A549 (cell line): ENCODE results near the gene SLC31A2. TPM values are rescaled to one million over a fixed set of nuclear protein-coding genes. Genes with fewer than 3 reads are reported as not detected.
"Not testable (repeated sequence)": the region's sequence is repeated elsewhere in the genome, so short reads cannot be mapped to it uniquely, and the experiment has no call there.

ENCODE experiments used
- ATAC-seq, 2 experiments: fragments of 200-7000 bp in 1 of 2; fragments of >200 bp in 1 of 2; cut with Nextera tagmentation in 1 of 2; cut with Tn5 transposase in 1 of 2; 3 replicates each; pipeline versions ENCODE4 v1.8.0 to v1.9.1; 2018 to 2020; ENCODE audit warnings: mild to moderate bottlenecking in 1 of 2, moderate library complexity in 1 of 2
- CTCF ChIA-PET: fragments of 300-600 bp; sonication (Branson Sonifier 250); formaldehyde crosslinking; extraction: SDS; loops from one replicate; lab custom pipeline; 2021; ENCODE audit warnings: antibody characterized with exemption, inconsistent platforms; lab: Yijun Ruan, JAX
- POLR2A ChIA-PET: fragments of 350-600 bp; formaldehyde crosslinking; extraction: SDS; loops from one replicate; lab custom pipeline; 2021; ENCODE audit warnings: antibody characterized with exemption, inconsistent platforms; lab: Yijun Ruan, JAX
- DNase-seq, 2 experiments: peaks; one replicate each; pipeline versions ENCODE4 v3.0.0 to v3.0.0-alpha.2; 2011 to 2016; ENCODE audit warnings: low read depth in 1 of 2, low spot score in 1 of 2
- FAIRE-seq: peaks from 2 replicates; lab custom pipeline; 2011; peaks lifted over from hg19 to GRCh38; lab: Jason Lieb, UNC
- H3K27ac ChIP-seq, 2 experiments: fragments of >200 bp; sonication (Bioruptor Twin); formaldehyde crosslinking; 3 replicates each; pipeline ENCODE4 v1.5.1; 2016 to 2017
- H3K4me1 ChIP-seq: fragments of >200 bp; sonication (Bioruptor Twin); formaldehyde crosslinking; 3 replicates; pipeline ENCODE4 v1.6.1; 2016
- H3K4me2 ChIP-seq: fragments of >200 bp; sonication (Bioruptor Twin); formaldehyde crosslinking; 3 replicates; pipeline ENCODE4 v1.6.1; 2016
- H3K4me3 ChIP-seq: fragments of >200 bp; sonication (Bioruptor Twin); formaldehyde crosslinking; 3 replicates; pipeline ENCODE4 v1.5.1; 2016
- H3K9me3 ChIP-seq: fragments of >200 bp; sonication (Bioruptor Twin); formaldehyde crosslinking; 3 replicates; pipeline ENCODE4 v1.6.1; 2016
- BCL3 ChIP-seq: fragments of >200 bp; sonication (Bioruptor Twin); formaldehyde crosslinking; IDR thresholded peaks from 3 replicates; pipeline ENCODE4 v1.6.1; 2016
- CHD4 ChIP-seq: fragments of 200-600 bp; sonication (generic); IDR thresholded peaks from 2 replicates; pipeline ENCODE4 v1.6.1; 2016; ENCODE audit warnings: antibody characterized with exemption, mild to moderate bottlenecking, borderline replicate concordance
- FOSB ChIP-seq: fragments of 250-450 bp; sonication (Bioruptor Pico); IDR thresholded peaks from 2 replicates; pipeline ENCODE4 v1.5.0; 2020; ENCODE audit warnings: mild to moderate bottlenecking, moderate library complexity
- HOXB5 ChIP-seq: fragments of 250-450 bp; sonication (Bioruptor Pico); IDR thresholded peaks from 2 replicates; pipeline ENCODE4 v1.5.0; 2020; ENCODE audit warnings: mild to moderate bottlenecking, moderate library complexity
- JUN ChIP-seq, 2 experiments: fragments of >200 bp; sonication (Bioruptor Twin); formaldehyde crosslinking; IDR thresholded peaks; 2 replicates in 1 of 2; 3 replicates in 1 of 2; pipeline ENCODE4 v1.6.1; 2016 to 2017
- MYC ChIP-seq: IDR thresholded peaks from 2 replicates; pipeline ENCODE4 v1.6.1; 2012; ENCODE audit warnings: mild to moderate bottlenecking, inconsistent platforms, low read length, improper control_type of control experiment, borderline replicate concordance
- PHF8 ChIP-seq: fragments of 200-600 bp; sonication (generic); IDR thresholded peaks from 2 replicates; pipeline ENCODE4 v1.6.1; 2016; ENCODE audit warnings: low read depth, mild to moderate bottlenecking, antibody characterized with exemption, moderate library complexity, borderline replicate concordance
- POLR2A ChIP-seq: IDR thresholded peaks from 2 replicates; pipeline ENCODE4 v1.6.1; 2012; ENCODE audit warnings: mild to moderate bottlenecking, low read length
- RARB ChIP-seq: fragments of 250-450 bp; sonication (Bioruptor Pico); IDR thresholded peaks from 2 replicates; pipeline ENCODE4 v1.8.0; 2021; ENCODE audit warnings: mild to moderate bottlenecking, moderate library complexity
- SMC3 ChIP-seq: fragments of >200 bp; sonication (Bioruptor Twin); formaldehyde crosslinking; IDR thresholded peaks from 3 replicates; pipeline ENCODE4 v1.6.1; 2018; ENCODE audit warnings: inconsistent platforms
- ZSCAN20 ChIP-seq: fragments of 250-450 bp; sonication (Bioruptor Pico); IDR thresholded peaks from 2 replicates; pipeline ENCODE4 v1.8.0; 2022; ENCODE audit warnings: mild to moderate bottlenecking, moderate library complexity
- WGBS: methylation state at CpG from one replicate; pipeline ENCODE4 v1.1.6; 2017; ENCODE audit errors: missing lambda C conversion rate; 5-methylcytosine and 5-hydroxymethylcytosine counted together
- polyA minus RNA-seq: library from RNA; depleted of rRNA, polyadenylated mRNA; stranded (reverse); fragments of >200 nt; gene quantifications from 2 replicates; pipeline ENCODE4 v1.2.3, GENCODE V29; 2011; rRNA and poly(A)+ RNA removed
- polyA plus RNA-seq, 4 experiments: library from polyadenylated mRNA; depleted of rRNA in 3 of 4; stranded (reverse); fragments of >200 nt; fragmentation: RNase III in 1 of 4; extraction: RNeasy Plus Mini Kit Qiagen cat#74134 plus additional on column Dnase treatment in 1 of 4; gene quantifications; 2 replicates in 3 of 4; 3 replicates in 1 of 4; pipeline ENCODE4 v1.2.3, GENCODE V29; 2011 to 2017
- TF ChIP-seq, protein P1 (sequence below): fragments of >200 bp; sonication (Bioruptor Twin); formaldehyde crosslinking; IDR thresholded peaks from 3 replicates; pipeline ENCODE4 v1.5.1; 2016
- TF ChIP-seq, protein P2 (sequence below): IDR thresholded peaks from 2 replicates; pipeline ENCODE4 v1.6.1; 2012
- TF ChIP-seq, protein P3 (sequence below): fragments of 150-350 bp; IDR thresholded peaks from 2 replicates; pipeline ENCODE4 v1.6.1; 2014; ENCODE audit warnings: low read depth, mild to moderate bottlenecking, low read length
- TF ChIP-seq, protein P4 (sequence below): fragments of 450-650 bp; IDR thresholded peaks from 2 replicates; pipeline ENCODE4 v1.6.1; 2014; ENCODE audit warnings: antibody characterized with exemption

The SLC31A2 gene
- 5.8 and 7.5 TPM in 2 replicates for polyA plus RNA-seq (2011; rRNA removed)
- 4.8 and 7.1 TPM in 2 replicates for polyA plus RNA-seq (2012; cell fraction: cytosol; rRNA removed)
- polyA plus RNA-seq (2012; cell fraction: nucleus; rRNA removed) = 3.8 and 5.3 TPM in 2 replicates
- polyA plus RNA-seq (2017; fragmentation: RNase III; extraction: RNeasy Plus Mini Kit Qiagen cat#74134 plus additional on column Dnase treatment) = 5.0 to 5.9 TPM (median 5.4 TPM) in 3 replicates
- polyA minus RNA-seq = 5.9 and 6.8 TPM in 2 replicates

DNA sequence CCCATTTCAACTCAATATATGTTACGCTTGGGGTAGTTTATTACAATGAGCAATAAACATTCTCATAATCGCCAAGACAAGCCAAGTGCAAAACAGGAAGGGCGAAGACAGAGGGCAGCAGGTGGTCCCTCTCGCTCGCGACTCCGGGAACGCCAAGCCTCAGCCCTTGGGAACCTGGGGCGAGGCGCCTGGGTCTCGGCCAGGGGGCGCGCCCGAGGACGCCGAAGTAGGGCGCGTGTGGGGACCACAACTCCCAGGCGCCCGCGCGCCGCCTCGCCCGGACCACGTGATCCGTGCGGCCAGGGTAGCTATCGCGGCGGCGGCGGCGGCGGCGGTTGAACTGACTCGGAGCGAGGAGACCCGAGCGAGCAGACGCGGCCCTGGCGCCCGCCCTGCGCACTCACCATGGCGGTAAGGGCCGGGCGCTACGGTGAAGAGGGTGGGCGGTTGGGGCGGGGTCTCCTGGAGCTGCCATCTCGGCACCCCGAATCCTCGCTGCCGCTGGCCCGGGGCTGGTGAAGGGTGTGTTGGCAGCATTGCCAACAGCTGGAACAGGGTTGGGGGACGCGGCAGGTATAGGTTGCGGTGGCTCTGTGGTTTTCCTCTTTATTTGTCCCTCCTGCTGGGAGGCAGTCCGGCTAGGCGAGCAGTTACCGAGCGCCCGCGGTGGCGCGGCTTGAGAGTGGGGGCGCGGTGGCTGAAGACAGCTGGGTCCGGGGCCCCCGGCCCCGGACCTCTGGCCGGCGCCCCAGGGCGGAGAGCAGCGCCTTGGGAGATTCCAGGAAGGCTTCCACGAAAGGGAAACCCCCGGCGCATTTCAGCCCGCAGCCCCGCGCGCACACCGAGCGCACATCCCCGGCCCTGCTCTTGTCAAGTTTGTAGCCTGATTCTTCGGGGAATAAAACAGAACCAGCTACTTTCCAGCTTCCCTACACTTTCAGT, at the start of gene SLC31A2:
SLC31A2 (plus strand) TSS at position 338 of the 942 bp plus-strand sequence; CDS start at position 406, 68 bp downstream.
- no peak for FAIRE-seq
- peak within 1 kb of the TSS; percentile 62 to 86 for H3K27ac ChIP-seq

GRCh38 chr9:113105345-113105744, 45.5 kb upstream of the SLC31A2 start:
- POLR2A ChIA-PET, H3K4me3 ChIP-seq, CTCF ChIA-PET, FAIRE-seq, ATAC-seq, H3K27ac ChIP-seq, H3K4me2 ChIP-seq, H3K4me1 ChIP-seq, H3K9me3 ChIP-seq, DNase-seq: not testable (repeated sequence)
- no CpG with 5 or more reads among the region's 6 CpGs for WGBS

More for the DNA sequence above, at the start of gene SLC31A2:
- ATAC-seq (peak; percentile 94 to 99), DNase-seq (peak; percentile 87 to 88)
- 0 out of 3 replicates have a peak, but pooled peaks cover 3% of the 10 kb centered on the region for H3K4me1 ChIP-seq
- TF ChIP-seq, protein P1, sequence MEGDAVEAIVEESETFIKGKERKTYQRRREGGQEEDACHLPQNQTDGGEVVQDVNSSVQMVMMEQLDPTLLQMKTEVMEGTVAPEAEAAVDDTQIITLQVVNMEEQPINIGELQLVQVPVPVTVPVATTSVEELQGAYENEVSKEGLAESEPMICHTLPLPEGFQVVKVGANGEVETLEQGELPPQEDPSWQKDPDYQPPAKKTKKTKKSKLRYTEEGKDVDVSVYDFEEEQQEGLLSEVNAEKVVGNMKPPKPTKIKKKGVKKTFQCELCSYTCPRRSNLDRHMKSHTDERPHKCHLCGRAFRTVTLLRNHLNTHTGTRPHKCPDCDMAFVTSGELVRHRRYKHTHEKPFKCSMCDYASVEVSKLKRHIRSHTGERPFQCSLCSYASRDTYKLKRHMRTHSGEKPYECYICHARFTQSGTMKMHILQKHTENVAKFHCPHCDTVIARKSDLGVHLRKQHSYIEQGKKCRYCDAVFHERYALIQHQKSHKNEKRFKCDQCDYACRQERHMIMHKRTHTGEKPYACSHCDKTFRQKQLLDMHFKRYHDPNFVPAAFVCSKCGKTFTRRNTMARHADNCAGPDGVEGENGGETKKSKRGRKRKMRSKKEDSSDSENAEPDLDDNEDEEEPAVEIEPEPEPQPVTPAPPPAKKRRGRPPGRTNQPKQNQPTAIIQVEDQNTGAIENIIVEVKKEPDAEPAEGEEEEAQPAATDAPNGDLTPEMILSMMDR = peak; percentile 49; the same call in 2 of the 3 replicates
- TF ChIP-seq ZSCAN20 (CRISPR knock-in tag) = no peak
- TF ChIP-seq HOXB5 (CRISPR knock-in tag) = no peak
- TF ChIP-seq, protein P2, sequence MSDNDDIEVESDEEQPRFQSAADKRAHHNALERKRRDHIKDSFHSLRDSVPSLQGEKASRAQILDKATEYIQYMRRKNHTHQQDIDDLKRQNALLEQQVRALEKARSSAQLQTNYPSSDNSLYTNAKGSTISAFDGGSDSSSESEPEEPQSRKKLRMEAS = peak; percentile 53; the same call in 1 of the 2 replicates
- TF ChIP-seq, protein P3, sequence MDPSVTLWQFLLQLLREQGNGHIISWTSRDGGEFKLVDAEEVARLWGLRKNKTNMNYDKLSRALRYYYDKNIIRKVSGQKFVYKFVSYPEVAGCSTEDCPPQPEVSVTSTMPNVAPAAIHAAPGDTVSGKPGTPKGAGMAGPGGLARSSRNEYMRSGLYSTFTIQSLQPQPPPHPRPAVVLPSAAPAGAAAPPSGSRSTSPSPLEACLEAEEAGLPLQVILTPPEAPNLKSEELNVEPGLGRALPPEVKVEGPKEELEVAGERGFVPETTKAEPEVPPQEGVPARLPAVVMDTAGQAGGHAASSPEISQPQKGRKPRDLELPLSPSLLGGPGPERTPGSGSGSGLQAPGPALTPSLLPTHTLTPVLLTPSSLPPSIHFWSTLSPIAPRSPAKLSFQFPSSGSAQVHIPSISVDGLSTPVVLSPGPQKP = no peak
- 0 out of 2 replicates have a peak, but pooled peaks have one; percentile 42 for TF ChIP-seq MYC
- TF ChIP-seq JUN (IDR thresholded peaks at IDR 0.05) = peak in 1 of 2 experiments; percentile 29; a peak in 1 of 5 replicates
- peak; percentile 41; the same call in 1 of the 2 replicates for TF ChIP-seq POLR2A
- TF ChIP-seq, protein P4, sequence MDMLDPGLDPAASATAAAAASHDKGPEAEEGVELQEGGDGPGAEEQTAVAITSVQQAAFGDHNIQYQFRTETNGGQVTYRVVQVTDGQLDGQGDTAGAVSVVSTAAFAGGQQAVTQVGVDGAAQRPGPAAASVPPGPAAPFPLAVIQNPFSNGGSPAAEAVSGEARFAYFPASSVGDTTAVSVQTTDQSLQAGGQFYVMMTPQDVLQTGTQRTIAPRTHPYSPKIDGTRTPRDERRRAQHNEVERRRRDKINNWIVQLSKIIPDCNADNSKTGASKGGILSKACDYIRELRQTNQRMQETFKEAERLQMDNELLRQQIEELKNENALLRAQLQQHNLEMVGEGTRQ = peak; percentile 90
- TF ChIP-seq RARB (CRISPR knock-in tag) = no peak
- 0 out of 3 replicates have a peak, but pooled peaks have one; percentile 24 for TF ChIP-seq BCL3
- peak; percentile 20; the same call in 1 of the 3 replicates for TF ChIP-seq SMC3
- no peak for TF ChIP-seq FOSB
- no peak for TF ChIP-seq PHF8
- TF ChIP-seq CHD4 = no peak
- POLR2A ChIA-PET = interaction anchor here (0.6 to 1.6 kb wide), 5 partner anchors 8 to 561 kb away, joined by 3 to 6 read pairs (median 3); partner anchors contain the start of gene CDC26
- 10% methylated on average over 49 of the region's 87 CpGs for WGBS
- peak within 1 kb of the TSS; percentile 79 for H3K4me2 ChIP-seq
- CTCF ChIA-PET = interaction anchor here (0.7 to 2.9 kb wide), 12 partner anchors 8 to 123 kb away, joined by 3 to 10 read pairs (median 4); partner anchors contain the start of genes FKBP15 and SLC31A1
- H3K9me3 ChIP-seq = no peaks in the 10 kb centered on the region
- H3K4me3 ChIP-seq = peak within 1 kb of the TSS; percentile 76

DNA sequence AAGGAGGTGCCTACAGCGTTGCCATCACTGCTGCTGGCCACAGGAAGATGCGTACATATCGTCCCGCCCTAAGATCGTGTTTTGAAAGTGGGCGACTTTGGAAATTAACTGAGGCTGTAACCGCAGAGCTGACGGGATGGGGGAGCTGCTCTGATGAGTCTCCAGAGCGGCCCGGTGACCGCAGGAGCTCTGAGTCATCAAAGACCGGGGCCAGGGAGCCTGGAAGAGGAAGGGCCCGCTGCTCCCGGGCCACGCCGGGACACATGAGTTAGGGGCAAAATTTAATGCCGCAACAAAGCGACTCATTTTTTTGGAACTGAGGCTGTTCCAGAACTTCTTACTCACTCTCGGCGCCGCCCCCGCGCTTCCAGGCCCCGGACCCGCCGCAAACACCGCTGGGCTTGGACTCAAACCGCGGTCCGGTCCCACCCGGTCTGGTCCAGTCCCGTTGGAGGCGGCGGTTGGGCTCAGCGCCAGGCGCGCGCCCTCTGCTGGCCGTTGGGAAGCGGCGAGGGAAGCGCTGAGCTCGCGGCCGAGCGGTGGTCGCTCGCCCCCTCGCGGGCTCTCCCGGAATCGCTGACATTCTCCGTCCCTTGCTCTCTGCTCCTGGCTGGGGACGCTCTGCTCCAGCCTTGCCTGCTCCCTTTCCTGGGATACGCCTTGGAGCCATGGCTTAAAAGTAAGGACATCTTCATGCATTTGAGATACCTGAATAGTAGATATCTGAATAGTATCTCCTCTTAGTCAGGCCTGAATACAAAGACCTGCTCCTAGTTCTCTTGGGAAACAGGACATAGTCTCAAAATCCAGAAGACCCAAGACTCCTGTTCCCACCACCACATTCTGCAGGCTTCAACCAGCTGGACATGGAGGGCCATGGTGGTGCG, 39.5 kb upstream of the SLC31A2 start:
- POLR2A ChIA-PET, H3K4me1 ChIP-seq, H3K27ac ChIP-seq, H3K4me3 ChIP-seq, H3K4me2 ChIP-seq, FAIRE-seq: not testable (repeated sequence)
- ATAC-seq (peak; percentile 38 to 77; a peak in 5 of 6 replicates), DNase-seq (peak in 1 of 2 experiments; percentile 7)
- WGBS = 8% methylated on average over 5 of the region's 56 CpGs
- CTCF ChIA-PET = interaction anchor here (0.6 to 1.8 kb wide), 5 partner anchors 12 to 593 kb away, joined by 3 to 11 read pairs (median 4); no protein-coding TSS in a partner anchor
- H3K9me3 ChIP-seq = peaks cover 12% of the 10 kb centered on the region

- H3K4me2 ChIP-seq, H3K27ac ChIP-seq, POLR2A ChIA-PET, H3K4me1 ChIP-seq, H3K4me3 ChIP-seq, FAIRE-seq: not testable (repeated sequence)
- CTCF ChIA-PET = interaction anchor here (0.9 to 1.8 kb wide), 7 partner anchors 8 to 191 kb away, joined by 3 to 11 read pairs (median 4); no protein-coding TSS in a partner anchor
- DNase-seq (peak; percentile 5 to 10), ATAC-seq (peak; percentile 17 to 73; a peak in 4 of 6 replicates)
- peaks cover 12% of the 10 kb centered on the region for H3K9me3 ChIP-seq
- 0% methylated on average over 7 of the region's 54 CpGs for WGBS
These were observed 37.9 kb upstream of the SLC31A2 start for GRCh38 chr9:113112706-113113510.
